GM12872 (cell line): ENCODE data around the gene FAM118A.

Experiments
- TF ChIP-seq, protein P1 (sequence below): IDR thresholded peaks from 3 replicates; pipeline ENCODE4 v1.5.1; 2011; ENCODE audit warnings: low read depth, mild to moderate bottlenecking, low read length, moderate library complexity; ENCODE audit not compliant: insufficient read depth

Gene FAM118A

DNA sequence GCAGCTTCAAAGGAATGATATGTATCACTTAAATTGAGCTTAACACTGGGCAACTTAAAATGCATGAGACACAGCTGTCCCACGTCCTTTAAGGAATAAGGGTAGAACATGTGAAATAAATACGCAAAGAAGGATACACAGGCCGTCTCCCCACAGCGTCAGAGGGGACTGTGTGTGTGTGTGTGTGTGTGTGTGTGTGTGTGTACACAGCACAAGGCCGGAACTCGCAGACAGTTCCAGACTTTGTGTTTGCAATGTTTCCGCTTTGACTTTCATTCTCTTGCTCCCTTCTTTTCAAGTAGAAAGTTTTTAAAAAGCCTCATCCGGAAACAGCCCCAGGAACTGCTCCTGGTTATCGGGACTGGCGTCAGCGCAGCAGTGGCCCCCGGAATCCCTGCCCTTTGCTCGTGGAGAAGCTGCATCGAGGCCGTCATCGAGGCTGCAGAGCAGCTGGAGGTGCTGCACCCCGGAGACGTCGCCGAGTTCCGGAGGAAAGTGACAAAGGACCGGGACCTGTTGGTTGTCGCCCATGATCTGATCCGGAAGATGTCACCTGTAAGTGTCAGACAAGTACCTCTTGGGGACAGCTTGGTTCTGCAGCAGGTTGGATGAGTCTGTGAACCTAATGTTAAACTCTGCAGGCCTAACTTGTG is 13.3 kb downstream of the FAM118A start:
- TF ChIP-seq, protein P1, sequence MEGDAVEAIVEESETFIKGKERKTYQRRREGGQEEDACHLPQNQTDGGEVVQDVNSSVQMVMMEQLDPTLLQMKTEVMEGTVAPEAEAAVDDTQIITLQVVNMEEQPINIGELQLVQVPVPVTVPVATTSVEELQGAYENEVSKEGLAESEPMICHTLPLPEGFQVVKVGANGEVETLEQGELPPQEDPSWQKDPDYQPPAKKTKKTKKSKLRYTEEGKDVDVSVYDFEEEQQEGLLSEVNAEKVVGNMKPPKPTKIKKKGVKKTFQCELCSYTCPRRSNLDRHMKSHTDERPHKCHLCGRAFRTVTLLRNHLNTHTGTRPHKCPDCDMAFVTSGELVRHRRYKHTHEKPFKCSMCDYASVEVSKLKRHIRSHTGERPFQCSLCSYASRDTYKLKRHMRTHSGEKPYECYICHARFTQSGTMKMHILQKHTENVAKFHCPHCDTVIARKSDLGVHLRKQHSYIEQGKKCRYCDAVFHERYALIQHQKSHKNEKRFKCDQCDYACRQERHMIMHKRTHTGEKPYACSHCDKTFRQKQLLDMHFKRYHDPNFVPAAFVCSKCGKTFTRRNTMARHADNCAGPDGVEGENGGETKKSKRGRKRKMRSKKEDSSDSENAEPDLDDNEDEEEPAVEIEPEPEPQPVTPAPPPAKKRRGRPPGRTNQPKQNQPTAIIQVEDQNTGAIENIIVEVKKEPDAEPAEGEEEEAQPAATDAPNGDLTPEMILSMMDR = no peak

DNA sequence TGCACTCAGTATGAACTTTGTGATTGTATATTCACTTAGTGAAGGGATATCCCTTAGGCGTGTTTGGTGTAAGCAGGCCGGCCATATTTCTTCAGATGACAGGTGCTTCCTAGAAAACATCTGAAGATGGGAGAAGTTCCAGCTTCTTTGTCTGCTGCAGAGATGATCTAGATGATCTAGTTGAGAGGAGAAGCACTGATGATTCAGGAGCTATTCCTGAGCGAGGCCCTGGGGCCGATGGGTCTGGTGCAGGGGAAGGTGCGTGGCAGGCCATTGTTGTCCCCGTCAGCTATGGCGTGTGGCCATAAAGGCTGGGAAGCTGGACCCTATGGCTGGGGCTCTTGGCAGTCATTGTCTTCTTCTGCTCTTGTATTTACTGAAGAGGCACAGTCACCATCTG is 14.0 kb downstream of the FAM118A start:
- TF ChIP-seq, protein P1 = no peak

DNA sequence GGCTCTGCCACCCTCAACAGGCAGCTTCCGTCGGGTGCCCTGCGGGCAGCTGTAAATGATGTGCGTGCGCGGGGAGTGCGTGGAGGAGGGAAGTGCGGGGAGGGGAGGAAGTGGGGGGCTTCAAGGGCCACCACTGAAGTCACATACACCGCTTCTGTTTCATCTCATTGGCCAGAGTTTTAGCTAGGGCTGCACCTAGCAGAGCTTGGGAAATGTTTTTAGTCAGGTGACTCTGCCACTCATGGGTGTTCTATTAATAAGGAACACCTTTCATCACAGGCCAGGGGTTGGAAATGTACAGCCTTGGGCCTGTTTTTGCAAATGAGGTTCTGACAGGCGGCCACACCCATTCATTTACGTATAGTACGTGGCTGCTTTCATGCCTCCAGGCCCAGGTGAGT is 14.6 kb downstream of the FAM118A start:
- TF ChIP-seq, protein P1 = no peak

DNA sequence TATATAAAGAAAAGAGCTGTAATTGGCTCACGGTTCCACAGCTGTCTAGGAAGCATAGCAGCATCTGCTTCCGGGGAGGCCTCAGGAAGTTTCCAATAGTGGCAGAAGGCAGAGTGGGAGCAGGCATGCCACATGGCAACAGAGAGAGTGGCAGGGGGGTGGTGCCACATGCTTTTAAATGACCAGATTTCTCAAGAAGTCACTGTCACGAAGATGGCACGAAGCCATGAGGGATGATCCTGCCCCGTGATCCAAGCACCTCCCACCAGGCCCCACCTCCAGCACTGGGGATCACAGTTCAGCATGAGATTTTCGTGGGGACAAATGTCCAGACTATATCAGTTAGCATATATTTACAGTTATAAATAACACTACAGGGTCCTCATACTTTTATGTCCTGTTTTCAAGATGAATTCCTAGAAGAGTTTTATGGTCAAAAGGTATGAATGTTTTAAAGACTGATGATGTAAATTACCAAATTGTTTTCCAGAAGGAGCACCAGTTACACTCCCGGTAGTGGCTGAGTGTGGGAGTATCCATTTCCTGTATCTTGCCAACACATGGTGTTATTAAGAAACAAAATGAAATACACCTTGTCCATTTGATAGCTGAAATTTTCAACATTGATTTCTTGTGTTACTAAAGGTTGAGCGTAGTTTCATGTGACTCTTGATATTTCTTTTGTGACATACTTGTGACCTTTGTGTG is 19.2 kb downstream of the FAM118A start:
- TF ChIP-seq, protein P1 = no peak

DNA sequence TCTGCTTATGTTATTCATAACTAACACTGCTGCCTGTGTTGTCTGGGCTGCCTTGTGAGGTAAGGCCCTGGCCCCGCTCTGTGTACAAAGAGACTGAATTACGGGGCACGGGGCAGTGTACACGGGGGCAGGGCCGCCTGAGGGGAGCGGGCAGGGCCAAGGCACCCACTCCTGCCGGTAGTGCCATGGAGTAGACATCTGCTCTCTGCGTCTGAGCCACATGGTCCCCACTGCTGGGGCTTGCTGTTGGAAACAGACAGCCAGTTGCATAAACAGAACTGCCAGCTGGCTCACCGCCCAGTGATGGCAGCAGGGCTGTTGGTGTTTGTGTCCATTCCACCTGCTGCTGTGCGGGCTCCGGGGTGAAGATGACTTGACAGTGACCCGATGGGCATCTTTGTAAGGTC is 19.8 kb downstream of the FAM118A start:
- TF ChIP-seq, protein P1 = no peak

DNA sequence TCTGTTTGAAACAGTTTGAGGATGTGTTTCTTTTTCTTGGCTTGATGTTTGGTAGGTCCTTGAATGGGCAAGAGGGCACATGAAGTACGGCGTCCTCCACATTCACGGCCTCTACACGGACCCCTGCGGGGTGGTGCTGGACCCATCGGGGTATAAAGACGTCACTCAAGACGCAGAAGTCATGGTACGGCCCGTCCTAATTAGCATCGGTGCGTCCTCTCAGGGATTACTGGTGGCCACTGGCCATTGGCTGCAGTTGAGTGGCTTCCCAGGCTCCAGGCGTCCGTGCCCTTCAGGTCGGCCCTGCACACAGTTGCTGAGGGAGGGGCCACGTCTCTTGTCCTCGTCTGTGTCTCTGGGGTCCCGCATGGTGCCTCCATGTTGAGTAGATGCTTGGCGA is 20.8 kb downstream of the FAM118A start:
- TF ChIP-seq, protein P1 = no peak

DNA sequence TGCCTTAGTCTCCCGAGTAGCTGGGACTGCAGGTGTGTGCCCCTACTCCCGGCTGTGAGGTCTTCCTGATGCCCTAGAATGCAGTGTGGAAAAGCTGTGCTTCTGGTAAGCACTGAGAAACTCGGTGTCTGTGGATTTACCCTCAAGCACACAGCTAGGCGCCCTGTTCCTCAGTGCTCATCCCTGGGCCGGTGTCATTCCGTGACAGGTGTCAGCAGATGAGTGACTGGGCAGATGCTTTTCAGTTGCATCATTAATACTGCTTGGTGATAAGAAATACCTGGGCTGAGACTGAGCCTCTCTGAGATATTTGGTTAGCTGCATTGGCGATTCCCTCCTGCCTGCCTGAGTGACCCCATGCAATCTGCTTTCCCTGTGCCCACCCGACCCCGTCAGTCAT is 21.8 kb downstream of the FAM118A start:
- TF ChIP-seq, protein P1 = no peak
